Kidney epithelial cell (primary cell): ENCODE data around the gene ORC4. TPM values are rescaled to one million over a fixed set of nuclear protein-coding genes. Genes with fewer than 3 reads are reported as not detected.

Experiments used
- DNase-seq: peaks from one replicate; pipeline ENCODE4 v3.0.0-alpha.2; 2010; ENCODE audit warnings: low read depth
- H3K27me3 ChIP-seq: 2 replicates; pipeline ENCODE4 v1.6.0; 2011; ENCODE audit warnings: low read length; ENCODE audit not compliant: control insufficient read depth, insufficient read depth
- H3K36me3 ChIP-seq: 2 replicates; pipeline ENCODE4 v1.5.1; 2011; ENCODE audit warnings: low read length; ENCODE audit not compliant: control insufficient read depth, insufficient read depth
- H3K4me3 ChIP-seq: 2 replicates; pipeline ENCODE4 v1.5.1; 2011; ENCODE audit warnings: low read depth, mild to moderate bottlenecking, control low read depth, low read length
- total RNA-seq: library from RNA; depleted of rRNA; stranded (reverse); fragments of >200 nt; gene quantifications from 2 replicates; pipeline ENCODE4 v1.2.3, GENCODE V29; 2015
- TF ChIP-seq, protein P1 (sequence below): IDR thresholded peaks from 2 replicates; pipeline ENCODE4 v1.5.1; 2011; ENCODE audit warnings: mild to moderate bottlenecking, moderate library complexity, low read length, control low read depth, inconsistent platforms; ENCODE audit not compliant: insufficient read depth, poor library complexity, severe bottlenecking

The ORC4 gene
- total RNA-seq, 1 donor from 2014 or later: 80.3 TPM

DNA sequence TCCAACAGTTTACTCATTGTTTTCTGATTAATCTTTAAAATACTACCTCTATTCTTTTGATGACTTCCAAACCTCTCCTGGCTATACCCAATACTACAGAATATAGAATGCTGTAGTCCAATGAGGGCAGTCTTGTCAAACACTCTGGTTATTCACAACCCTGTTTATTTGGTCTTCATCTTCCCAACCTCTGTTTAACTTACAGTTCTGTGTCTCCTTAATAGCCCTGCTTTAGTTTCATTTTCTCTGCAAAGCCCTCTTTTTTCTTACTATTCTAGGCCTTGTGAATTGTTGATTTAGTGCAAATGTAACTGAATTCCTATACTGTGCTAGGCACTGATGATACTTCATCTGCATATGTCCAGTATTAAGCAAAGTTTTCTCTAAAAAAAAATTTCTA lies 135.7 kb downstream of the ORC4 start:
- Histone ChIP-seq H3K36me3 (no peaks in the 10 kb centered on the region), H3K4me3 (no peak overlapping the region), H3K27me3 (no peaks in the 10 kb centered on the region)
- TF ChIP-seq, protein P1, sequence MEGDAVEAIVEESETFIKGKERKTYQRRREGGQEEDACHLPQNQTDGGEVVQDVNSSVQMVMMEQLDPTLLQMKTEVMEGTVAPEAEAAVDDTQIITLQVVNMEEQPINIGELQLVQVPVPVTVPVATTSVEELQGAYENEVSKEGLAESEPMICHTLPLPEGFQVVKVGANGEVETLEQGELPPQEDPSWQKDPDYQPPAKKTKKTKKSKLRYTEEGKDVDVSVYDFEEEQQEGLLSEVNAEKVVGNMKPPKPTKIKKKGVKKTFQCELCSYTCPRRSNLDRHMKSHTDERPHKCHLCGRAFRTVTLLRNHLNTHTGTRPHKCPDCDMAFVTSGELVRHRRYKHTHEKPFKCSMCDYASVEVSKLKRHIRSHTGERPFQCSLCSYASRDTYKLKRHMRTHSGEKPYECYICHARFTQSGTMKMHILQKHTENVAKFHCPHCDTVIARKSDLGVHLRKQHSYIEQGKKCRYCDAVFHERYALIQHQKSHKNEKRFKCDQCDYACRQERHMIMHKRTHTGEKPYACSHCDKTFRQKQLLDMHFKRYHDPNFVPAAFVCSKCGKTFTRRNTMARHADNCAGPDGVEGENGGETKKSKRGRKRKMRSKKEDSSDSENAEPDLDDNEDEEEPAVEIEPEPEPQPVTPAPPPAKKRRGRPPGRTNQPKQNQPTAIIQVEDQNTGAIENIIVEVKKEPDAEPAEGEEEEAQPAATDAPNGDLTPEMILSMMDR: no peak
- DNase-seq: no peak

DNA sequence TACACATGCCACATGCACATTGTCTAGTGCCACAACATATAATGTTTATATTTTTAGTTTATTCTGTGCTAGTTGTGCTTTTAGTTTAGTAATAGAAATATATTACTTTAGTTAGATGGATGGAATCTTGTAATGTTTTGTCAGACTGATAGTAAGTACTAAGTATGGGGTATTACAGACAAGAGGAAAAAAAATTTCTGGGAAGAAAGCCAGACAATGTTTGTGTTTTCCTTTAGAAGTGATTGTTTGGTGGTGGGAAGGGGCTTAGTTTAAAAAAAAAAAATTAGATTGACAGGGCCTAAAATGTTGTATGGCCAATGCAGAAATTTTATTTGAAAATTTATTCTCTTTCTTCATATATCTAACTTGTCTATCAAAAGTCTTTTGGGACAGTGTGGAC lies 137.9 kb downstream of the ORC4 start:
- H3K27me3 ChIP-seq: no peaks in the 10 kb centered on the region
- no peak for DNase-seq
- no peaks in the 10 kb centered on the region for H3K36me3 ChIP-seq
- no peak overlapping the region for H3K4me3 ChIP-seq
- TF ChIP-seq, protein P1: no peak

Other genes with a start within 250 kb of the ORC4 start
- 10.5 and 10.7 TPM in 2 replicates for gene ACVR2A, start 175.7 kb downstream of the ORC4 start, total RNA-seq
- 14.5 and 25.9 TPM in 2 replicates for gene MBD5, start 354 bp upstream of the ORC4 start, total RNA-seq